Measurements from ENCODE around the gene ZFHX3. TPM values are rescaled to one million over a fixed set of nuclear protein-coding genes. Genes with fewer than 3 reads are reported as not detected.

ZFHX3 gene
- total and polyA plus RNA-seq, 2 of the 8 experiments (the other 6 are each of a cell fraction or from before 2014, with no cell fraction given): 0.08 to 0.99 TPM

- H2BK12ac ChIP-seq (ENCODE audit: low read depth, low read length): no peak overlapping the region
- no peak overlapping the region for H3K4me2 ChIP-seq (ENCODE audit: insufficient read depth in 1 of 2, low read depth in 2 of 2, low read length in 2 of 2)
- no peak overlapping the region for H2AK5ac ChIP-seq (ENCODE audit: low read depth, low read length)
- H3K27me3 ChIP-seq (replicated peaks in 1 of 4; ENCODE audit: control insufficient read depth in 3 of 4, extremely low read depth in 1 of 4, insufficient read depth in 3 of 4, low read length in 3 of 4): peaks cover 51 to 92% (median 81%) of the 10 kb centered on the region in 4 experiments
- WGBS, 2 experiments (ENCODE audit: extremely low coverage in 1 of 2, insufficient coverage in 1 of 2, insufficient read length in 1 of 2, insufficient replicate concordance in 2 of 2, low coverage in 1 of 2, low lambda C conversion rate in 2 of 2, missing lambda C conversion rate in 1 of 2): 77% methylated on average over 8 of the region's 10 CpGs; no CpG with 5 or more reads in 1 of the 2 experiments
- H3K23ac ChIP-seq (ENCODE audit: insufficient read length): no peak overlapping the region
- H3K9ac ChIP-seq (replicated peaks in 1 of 4; ENCODE audit: extremely low read depth in 1 of 4, low read depth in 3 of 4, low read length in 3 of 4): no peak overlapping the region
- H2BK5ac ChIP-seq (ENCODE audit: low read depth, low read length): no peak overlapping the region
- peaks cover 0 to 5% (median 1%) of the 10 kb centered on the region in 4 experiments; a peak in 4 of 7 replicates for H3K4me1 ChIP-seq (replicated peaks in 1 of 4; ENCODE audit: control insufficient read depth in 3 of 4, insufficient read depth in 4 of 4, low read length in 3 of 4)
- no peak for DNase-seq (ENCODE audit: low read depth in 1 of 2, low spot score in 2 of 2)
- H3K79me1 ChIP-seq (ENCODE audit: low read depth, low read length): no peaks in the 10 kb centered on the region
- H3K56ac ChIP-seq (replicated peaks; ENCODE audit: insufficient read length, low read depth, low read length): no peak overlapping the region
- no peak overlapping the region for H4K91ac ChIP-seq (replicated peaks; ENCODE audit: insufficient read length, low read length)
- H2BK120ac ChIP-seq (replicated peaks; ENCODE audit: low read depth, low read length): no peak overlapping the region
- H3K4me3 ChIP-seq (ENCODE audit: extremely low read depth in 1 of 4, insufficient read depth in 2 of 4, low read depth in 3 of 4, low read length in 4 of 4): no peak overlapping the region
- peaks cover 30 to 39% of the 10 kb centered on the region in 2 experiments for H4K20me1 ChIP-seq (replicated peaks in 1 of 2; ENCODE audit: control insufficient read depth in 1 of 2, insufficient read depth in 2 of 2, low read length in 2 of 2)
- no peak overlapping the region for H2BK15ac ChIP-seq (ENCODE audit: low read length)
- H4K8ac ChIP-seq (ENCODE audit: extremely low read depth, insufficient read depth, low read length): no peak overlapping the region
- H3K79me2 ChIP-seq (ENCODE audit: control insufficient read depth in 1 of 2, insufficient read depth in 2 of 2, low read length in 2 of 2): no peaks in the 10 kb centered on the region
- no peak overlapping the region for H2AFZ ChIP-seq (ENCODE audit: low read length)
- no peak overlapping the region for H3K27ac ChIP-seq (ENCODE audit: low read depth, low read length)
- no peak overlapping the region for H2BK20ac ChIP-seq (ENCODE audit: low read length)
- no peak overlapping the region for H3K18ac ChIP-seq (ENCODE audit: extremely low read depth, low read length)
- ChIA-PET CTCF (ENCODE audit: partially characterized antibody) (interaction anchor here (1.0 to 1.4 kb wide), 3 partner anchors 19 to 195 kb away, joined by 3 to 4 read pairs (median 4); no protein-coding TSS in a partner anchor), POLR2A (ENCODE audit: partially characterized antibody) (no interaction called here)
- H3K4ac ChIP-seq (replicated peaks; ENCODE audit: insufficient read length, low read depth, low read length): no peak overlapping the region
- no peak overlapping the region for H3K14ac ChIP-seq (ENCODE audit: insufficient read length)
- H3K23me2 ChIP-seq (ENCODE audit: low read depth, low read length): no peaks in the 10 kb centered on the region
- no peak for FAIRE-seq
- H3K9me3 ChIP-seq (ENCODE audit: insufficient read depth in 2 of 2, low read depth in 1 of 2, low read length in 1 of 2): no peaks in the 10 kb centered on the region
- no peak overlapping the region for H4K5ac ChIP-seq (ENCODE audit: insufficient read length, low read depth, low read length)
- no peaks in the 10 kb centered on the region for H3K36me3 ChIP-seq (ENCODE audit: control insufficient read depth in 2 of 4, insufficient read depth in 4 of 4, low read length in 3 of 4)
- TF ChIP-seq YY1 (IDR thresholded peaks at IDR 0.05; ENCODE audit: low read depth, low read length) (no peak), EGR1 (IDR thresholded peaks at IDR 0.05; ENCODE audit: borderline replicate concordance, low read depth, low read length) (no peak), ASH2L (IDR thresholded peaks at IDR 0.05; ENCODE audit: low read length) (no peak), HDAC2 (IDR thresholded peaks at IDR 0.05; ENCODE audit: borderline replicate concordance in 1 of 2, low read depth in 2 of 2, low read length in 2 of 2) (no peak), RNF2 (IDR thresholded peaks at IDR 0.05; ENCODE audit: borderline replicate concordance, low read depth, low read length, missing control alignments, poor library complexity, severe bottlenecking) (no peak)
Measured at GRCh38 chr16:73027685-73028111, 20.2 kb downstream of the ZFHX3 start.
